ENCODE measurements around the gene CLTRN. TPM values are rescaled to one million over a fixed set of nuclear protein-coding genes. Genes with fewer than 3 reads are reported as not detected.

Gene CLTRN
- polyA plus RNA-seq, 1 of the 3 experiments (the other 2 are of a cell fraction) = 0.16 TPM

DNA sequence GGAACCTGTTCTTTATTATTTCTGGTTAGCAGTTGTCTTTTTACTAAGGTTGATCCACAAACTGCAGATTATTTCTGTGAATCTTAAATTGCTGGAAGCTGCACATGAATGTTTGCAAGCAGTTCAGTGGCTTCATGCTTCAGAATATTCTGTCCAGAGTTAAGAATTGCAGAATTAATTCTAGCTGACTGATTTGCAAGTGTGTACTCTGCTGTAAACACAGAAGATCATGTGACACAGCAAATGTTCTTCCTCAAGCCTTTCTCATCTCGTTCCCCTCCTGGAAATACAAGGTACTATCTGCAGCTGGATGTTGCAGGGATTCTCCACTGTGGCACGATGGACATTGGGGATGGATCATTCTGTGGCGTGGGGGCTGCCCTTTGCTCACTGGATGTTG, 16.8 kb upstream of the CLTRN start:
- 90% methylated on average over 1 of the region's 3 CpGs for WGBS (ENCODE audit: low lambda C conversion rate)
- Histone ChIP-seq H3K4me2 (no peak overlapping the region), H3K9me3 (no peaks in the 10 kb centered on the region), H3K9me2 (no peaks in the 10 kb centered on the region), H3K9ac (no peak overlapping the region), H3F3A (replicated peaks; ENCODE audit: insufficient read depth) (peaks cover 6% of the 10 kb centered on the region), H3K27me3 (ENCODE audit: insufficient read depth) (no peaks in the 10 kb centered on the region), H3K4me3 (ENCODE audit: low read depth in 2 of 2, low read length in 1 of 2) (no peak overlapping the region), H3K79me2 (ENCODE audit: insufficient read depth) (peaks cover 88% of the 10 kb centered on the region), H3K27ac (ENCODE audit: low read depth in 2 of 2, low read length in 1 of 2) (no peak overlapping the region), H3K36me3 (replicated peaks in 1 of 2; ENCODE audit: control insufficient read depth in 1 of 2, insufficient read depth in 2 of 2, low read length in 1 of 2) (peaks cover 26 to 27% of the 10 kb centered on the region in 2 experiments), H4K20me1 (ENCODE audit: insufficient read depth) (peaks cover 40% of the 10 kb centered on the region), H2AFZ (ENCODE audit: low read depth) (no peak overlapping the region), H3K4me1 (ENCODE audit: control insufficient read depth in 1 of 2, insufficient read depth in 2 of 2, low read depth in 1 of 2, low read length in 1 of 2) (peaks cover 4 to 6% of the 10 kb centered on the region in 2 experiments; a peak in 3 of 4 replicates)
- TF ChIP-seq, protein P1, sequence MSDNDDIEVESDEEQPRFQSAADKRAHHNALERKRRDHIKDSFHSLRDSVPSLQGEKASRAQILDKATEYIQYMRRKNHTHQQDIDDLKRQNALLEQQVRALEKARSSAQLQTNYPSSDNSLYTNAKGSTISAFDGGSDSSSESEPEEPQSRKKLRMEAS (IDR thresholded peaks at IDR 0.05; ENCODE audit: low read depth) = no peak
- TF ChIP-seq, protein P2, sequence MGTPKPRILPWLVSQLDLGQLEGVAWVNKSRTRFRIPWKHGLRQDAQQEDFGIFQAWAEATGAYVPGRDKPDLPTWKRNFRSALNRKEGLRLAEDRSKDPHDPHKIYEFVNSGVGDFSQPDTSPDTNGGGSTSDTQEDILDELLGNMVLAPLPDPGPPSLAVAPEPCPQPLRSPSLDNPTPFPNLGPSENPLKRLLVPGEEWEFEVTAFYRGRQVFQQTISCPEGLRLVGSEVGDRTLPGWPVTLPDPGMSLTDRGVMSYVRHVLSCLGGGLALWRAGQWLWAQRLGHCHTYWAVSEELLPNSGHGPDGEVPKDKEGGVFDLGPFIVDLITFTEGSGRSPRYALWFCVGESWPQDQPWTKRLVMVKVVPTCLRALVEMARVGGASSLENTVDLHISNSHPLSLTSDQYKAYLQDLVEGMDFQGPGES (IDR thresholded peaks at IDR 0.05; ENCODE audit: low read depth, low read length) = no peak
- TF ChIP-seq, protein P3, sequence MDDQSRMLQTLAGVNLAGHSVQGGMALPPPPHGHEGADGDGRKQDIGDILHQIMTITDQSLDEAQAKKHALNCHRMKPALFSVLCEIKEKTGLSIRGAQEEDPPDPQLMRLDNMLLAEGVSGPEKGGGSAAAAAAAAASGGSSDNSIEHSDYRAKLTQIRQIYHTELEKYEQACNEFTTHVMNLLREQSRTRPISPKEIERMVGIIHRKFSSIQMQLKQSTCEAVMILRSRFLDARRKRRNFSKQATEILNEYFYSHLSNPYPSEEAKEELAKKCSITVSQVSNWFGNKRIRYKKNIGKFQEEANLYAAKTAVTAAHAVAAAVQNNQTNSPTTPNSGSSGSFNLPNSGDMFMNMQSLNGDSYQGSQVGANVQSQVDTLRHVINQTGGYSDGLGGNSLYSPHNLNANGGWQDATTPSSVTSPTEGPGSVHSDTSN (IDR thresholded peaks at IDR 0.05) = no peak
- ChIA-PET POLR2A (no interaction called here), CTCF (no interaction called here)
- no peak for DNase-seq

DNA sequence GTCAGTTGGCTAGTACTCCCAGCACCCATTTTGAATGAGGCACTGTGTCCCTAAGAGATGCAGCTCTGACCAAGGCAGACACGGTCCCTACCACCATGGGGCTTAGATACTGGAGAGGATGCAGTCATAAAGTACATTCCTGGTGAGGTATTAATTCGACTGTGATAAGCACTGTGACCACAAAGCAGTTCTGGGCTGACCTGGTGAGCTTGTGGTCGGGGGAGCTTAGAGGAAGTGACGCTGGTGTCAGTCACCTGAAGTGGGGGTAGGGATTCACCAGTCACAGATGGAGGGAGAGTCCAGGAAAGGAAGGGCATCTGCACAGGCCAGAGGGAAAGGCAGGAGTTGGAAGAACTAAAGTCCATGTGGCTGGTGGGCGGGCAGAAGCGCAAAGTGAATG, 15.8 kb upstream of the CLTRN start:
- Histone ChIP-seq H3K9me3 (no peaks in the 10 kb centered on the region), H4K20me1 (ENCODE audit: insufficient read depth) (peaks cover 40% of the 10 kb centered on the region), H3K79me2 (ENCODE audit: insufficient read depth) (peaks cover 89% of the 10 kb centered on the region), H3K9me2 (no peaks in the 10 kb centered on the region), H3F3A (replicated peaks; ENCODE audit: insufficient read depth) (no peaks in the 10 kb centered on the region), H3K27ac (ENCODE audit: low read depth in 2 of 2, low read length in 1 of 2) (no peak overlapping the region), H3K27me3 (ENCODE audit: insufficient read depth) (no peaks in the 10 kb centered on the region), H3K9ac (no peak overlapping the region), H3K4me2 (no peak overlapping the region), H2AFZ (ENCODE audit: low read depth) (no peak overlapping the region), H3K4me1 (ENCODE audit: control insufficient read depth in 1 of 2, insufficient read depth in 2 of 2, low read depth in 1 of 2, low read length in 1 of 2) (peaks cover 6 to 8% of the 10 kb centered on the region in 2 experiments; a peak in 3 of 4 replicates), H3K36me3 (replicated peaks in 1 of 2; ENCODE audit: control insufficient read depth in 1 of 2, insufficient read depth in 2 of 2, low read length in 1 of 2) (peaks cover 26 to 27% of the 10 kb centered on the region in 2 experiments), H3K4me3 (ENCODE audit: low read depth in 2 of 2, low read length in 1 of 2) (no peak overlapping the region)
- WGBS (ENCODE audit: low lambda C conversion rate) = 91% methylated on average over 6 of the region's 6 CpGs
- no peak for TF ChIP-seq NFIC (IDR thresholded peaks at IDR 0.05; ENCODE audit: borderline replicate concordance)
- TF ChIP-seq, protein P4, sequence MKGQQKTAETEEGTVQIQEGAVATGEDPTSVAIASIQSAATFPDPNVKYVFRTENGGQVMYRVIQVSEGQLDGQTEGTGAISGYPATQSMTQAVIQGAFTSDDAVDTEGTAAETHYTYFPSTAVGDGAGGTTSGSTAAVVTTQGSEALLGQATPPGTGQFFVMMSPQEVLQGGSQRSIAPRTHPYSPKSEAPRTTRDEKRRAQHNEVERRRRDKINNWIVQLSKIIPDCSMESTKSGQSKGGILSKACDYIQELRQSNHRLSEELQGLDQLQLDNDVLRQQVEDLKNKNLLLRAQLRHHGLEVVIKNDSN (IDR thresholded peaks at IDR 0.05; ENCODE audit: borderline replicate concordance, low read depth) = no peak
- CTCF ChIA-PET = no interaction called here
- DNase-seq = no peak
- POLR2A ChIA-PET = no interaction called here

DNA sequence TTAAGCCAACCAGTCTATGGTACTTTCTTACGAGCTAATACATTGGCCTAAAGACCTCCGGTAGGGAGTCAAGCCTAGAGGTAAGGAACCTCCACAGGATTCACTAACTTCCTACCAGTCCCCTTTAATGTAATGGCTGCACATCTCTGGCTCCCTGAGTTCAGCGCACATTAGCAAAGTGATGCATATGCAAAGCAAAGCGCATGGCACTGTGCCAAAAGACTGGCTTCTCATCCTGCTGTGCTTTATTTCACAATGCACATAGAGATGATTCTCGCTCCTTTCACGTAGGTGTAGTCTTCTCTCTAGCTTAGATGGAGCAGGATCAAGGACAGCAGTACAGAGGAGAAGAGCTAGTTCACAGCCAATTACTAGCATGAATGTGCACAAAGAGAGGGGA, 14.6 kb upstream of the CLTRN start:
- Histone ChIP-seq H3F3A (replicated peaks; ENCODE audit: insufficient read depth) (no peaks in the 10 kb centered on the region), H3K4me3 (ENCODE audit: low read depth in 2 of 2, low read length in 1 of 2) (no peak overlapping the region), H3K4me1 (ENCODE audit: control insufficient read depth in 1 of 2, insufficient read depth in 2 of 2, low read depth in 1 of 2, low read length in 1 of 2) (peaks cover 6 to 12% of the 10 kb centered on the region in 2 experiments; a peak in 3 of 4 replicates), H3K9me3 (no peaks in the 10 kb centered on the region), H4K20me1 (ENCODE audit: insufficient read depth) (peaks cover 28% of the 10 kb centered on the region; the same call in 1 of the 2 replicates), H3K27ac (ENCODE audit: low read depth in 2 of 2, low read length in 1 of 2) (no peak overlapping the region), H3K27me3 (ENCODE audit: insufficient read depth) (no peaks in the 10 kb centered on the region), H3K9me2 (no peaks in the 10 kb centered on the region), H3K79me2 (ENCODE audit: insufficient read depth) (peaks cover 80% of the 10 kb centered on the region), H2AFZ (ENCODE audit: low read depth) (no peak overlapping the region), H3K9ac (no peak overlapping the region), H3K4me2 (no peak overlapping the region), H3K36me3 (replicated peaks in 1 of 2; ENCODE audit: control insufficient read depth in 1 of 2, insufficient read depth in 2 of 2, low read length in 1 of 2) (peaks cover 21 to 26% of the 10 kb centered on the region in 2 experiments)
- 96% methylated on average over 6 of the region's 6 CpGs for WGBS (ENCODE audit: low lambda C conversion rate)
- no peak for DNase-seq
- ChIA-PET POLR2A (no interaction called here), CTCF (no interaction called here)
- TF ChIP-seq TCF12 (IDR thresholded peaks at IDR 0.05) = no peak
- TF ChIP-seq GABPA (IDR thresholded peaks at IDR 0.05; ENCODE audit: low read depth) = no peak
- TF ChIP-seq, protein P5, sequence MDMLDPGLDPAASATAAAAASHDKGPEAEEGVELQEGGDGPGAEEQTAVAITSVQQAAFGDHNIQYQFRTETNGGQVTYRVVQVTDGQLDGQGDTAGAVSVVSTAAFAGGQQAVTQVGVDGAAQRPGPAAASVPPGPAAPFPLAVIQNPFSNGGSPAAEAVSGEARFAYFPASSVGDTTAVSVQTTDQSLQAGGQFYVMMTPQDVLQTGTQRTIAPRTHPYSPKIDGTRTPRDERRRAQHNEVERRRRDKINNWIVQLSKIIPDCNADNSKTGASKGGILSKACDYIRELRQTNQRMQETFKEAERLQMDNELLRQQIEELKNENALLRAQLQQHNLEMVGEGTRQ (IDR thresholded peaks at IDR 0.05; ENCODE audit: borderline replicate concordance, low read depth, low read length) = no peak
- TF ChIP-seq EZH2phosphoT487 (IDR thresholded peaks at IDR 0.05; ENCODE audit: borderline replicate concordance, low read depth) = no peak
- TF ChIP-seq RCOR1 (IDR thresholded peaks at IDR 0.05; ENCODE audit: low read length) = no peak
- TF ChIP-seq, protein P3 (IDR thresholded peaks at IDR 0.05) = no peak
- no peak for TF ChIP-seq ELF1 (IDR thresholded peaks at IDR 0.05)
- TF ChIP-seq SMC3 (IDR thresholded peaks at IDR 0.05; ENCODE audit: low read depth, low read length) = no peak
- TF ChIP-seq, protein P2 (IDR thresholded peaks at IDR 0.05; ENCODE audit: low read depth, low read length) = no peak
- TF ChIP-seq TEAD4 (IDR thresholded peaks at IDR 0.05; ENCODE audit: borderline replicate concordance, insufficient read depth) = no peak
- no peak for TF ChIP-seq FOXM1 (IDR thresholded peaks at IDR 0.05; ENCODE audit: low read depth)
- no peak for TF ChIP-seq GATA2 (CRISPR knock-in tag; IDR thresholded peaks at IDR 0.05)
